HG02588 (cell line): Measurements from ENCODE around the gene SERPINA6.
"Not testable (repeated sequence)": the region's sequence is repeated elsewhere in the genome, so short reads cannot be mapped to it uniquely, and the experiment has no call there.

ENCODE experiments used
- ATAC-seq: cut with Tn5 transposase; IDR thresholded peaks from one replicate; pipeline ENCODE4 v1.9.1; 2021; ENCODE audit warnings: mild to moderate bottlenecking, moderate library complexity; ENCODE audit not compliant: unreplicated experiment

The SERPINA6 gene

DNA sequence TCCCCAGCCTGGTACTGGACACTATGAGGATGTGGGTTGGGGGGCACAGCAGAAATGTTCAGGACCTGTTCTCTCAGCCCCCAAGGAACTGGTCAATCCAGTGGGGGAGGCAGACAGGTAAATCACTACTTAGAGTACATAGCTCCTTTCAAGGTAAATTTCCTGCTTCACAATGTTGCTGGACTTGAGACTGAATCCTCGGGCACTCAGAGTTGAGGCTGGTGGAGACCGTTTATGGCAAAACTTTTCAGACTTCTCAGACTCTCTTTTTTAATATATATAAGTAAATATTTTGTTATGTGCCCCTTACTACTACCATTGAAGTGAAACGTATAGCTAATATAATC lies 29.6 kb downstream of the SERPINA6 start:
- ATAC-seq, result no peak

- ATAC-seq, result no peak
These were observed 30.1 kb downstream of the SERPINA6 start, which contains the start of gene SERPINA10 for GRCh38 chr14:94292872-94293577. Gene SERPINA10, minus strand, starts transcription at chr14:94293268. Its CDS starts 2,675 bp downstream, at chr14:94290593.

- no peak for ATAC-seq
These were observed 30.6 kb downstream of the SERPINA6 start for GRCh38 chr14:94292526-94292871.

DNA sequence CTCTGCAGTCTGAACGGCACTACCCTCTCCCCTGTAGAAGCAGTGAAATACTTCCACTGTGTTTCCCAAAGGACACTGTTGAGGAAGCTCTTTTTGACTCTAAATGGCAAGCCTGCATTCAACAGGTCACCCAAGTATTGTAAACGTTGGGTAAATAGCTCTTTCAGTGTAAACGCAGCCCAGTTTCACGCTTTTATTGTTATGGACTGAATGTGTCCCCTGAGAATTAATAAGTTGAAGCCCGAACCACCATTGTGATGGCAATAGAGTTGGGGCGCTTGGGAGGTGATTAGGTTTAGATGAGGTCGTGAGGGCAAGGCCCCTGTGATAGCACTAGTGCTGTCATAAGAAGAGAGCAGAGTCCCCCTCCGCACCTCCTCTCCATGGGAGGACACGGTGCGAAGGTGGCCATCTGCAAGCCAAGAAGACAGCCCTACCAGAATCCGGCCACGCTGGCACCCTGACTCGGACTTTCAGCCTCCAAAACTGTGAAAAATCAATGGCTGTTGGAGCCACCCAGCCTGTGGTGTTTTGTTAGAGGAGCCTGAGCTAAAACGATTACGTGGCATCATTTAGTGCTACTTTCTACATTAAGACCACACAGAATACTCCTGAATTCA lies 31.1 kb downstream of the SERPINA6 start:
- ATAC-seq, result no peak

DNA sequence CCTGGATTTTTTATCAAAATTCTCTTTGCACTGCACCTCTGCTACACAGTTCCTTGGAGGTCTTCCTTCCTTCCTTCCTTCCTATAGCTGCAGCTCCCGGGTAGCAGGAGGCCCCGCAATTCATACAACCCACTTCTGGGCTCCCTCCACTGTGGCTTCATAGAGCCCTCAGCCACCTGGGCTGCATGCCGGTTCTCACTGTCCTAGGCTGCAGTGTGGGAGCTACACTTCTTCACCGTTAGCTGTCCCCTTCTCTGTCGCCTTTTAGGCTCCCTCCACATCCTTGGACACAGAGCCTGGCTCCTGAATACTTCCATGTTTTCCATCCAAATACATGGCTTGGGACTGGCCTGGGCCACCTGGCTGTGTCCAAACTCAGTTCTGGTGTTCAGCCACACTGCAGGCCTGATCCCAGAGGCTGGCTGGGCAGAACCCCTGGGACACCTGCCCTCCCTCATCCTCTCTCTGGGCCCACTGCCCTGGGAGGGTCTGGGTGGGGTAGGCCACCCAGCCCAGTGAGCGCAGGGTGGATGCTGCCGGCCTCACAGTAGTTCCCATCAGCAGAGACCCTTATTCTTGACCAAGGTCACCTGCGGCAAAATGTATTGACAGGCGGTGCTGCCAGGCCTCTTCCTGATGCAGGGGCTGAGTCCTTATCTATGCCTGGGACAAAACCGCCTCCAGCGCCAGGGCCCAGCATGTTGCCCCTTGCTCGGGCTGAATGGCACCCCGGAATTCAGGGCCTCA lies 31.8 kb downstream of the SERPINA6 start:
- ATAC-seq, result no peak

GRCh38 chr14:94290197-94290596 lies 32.9 kb downstream of the SERPINA6 start:
- no peak for ATAC-seq

DNA sequence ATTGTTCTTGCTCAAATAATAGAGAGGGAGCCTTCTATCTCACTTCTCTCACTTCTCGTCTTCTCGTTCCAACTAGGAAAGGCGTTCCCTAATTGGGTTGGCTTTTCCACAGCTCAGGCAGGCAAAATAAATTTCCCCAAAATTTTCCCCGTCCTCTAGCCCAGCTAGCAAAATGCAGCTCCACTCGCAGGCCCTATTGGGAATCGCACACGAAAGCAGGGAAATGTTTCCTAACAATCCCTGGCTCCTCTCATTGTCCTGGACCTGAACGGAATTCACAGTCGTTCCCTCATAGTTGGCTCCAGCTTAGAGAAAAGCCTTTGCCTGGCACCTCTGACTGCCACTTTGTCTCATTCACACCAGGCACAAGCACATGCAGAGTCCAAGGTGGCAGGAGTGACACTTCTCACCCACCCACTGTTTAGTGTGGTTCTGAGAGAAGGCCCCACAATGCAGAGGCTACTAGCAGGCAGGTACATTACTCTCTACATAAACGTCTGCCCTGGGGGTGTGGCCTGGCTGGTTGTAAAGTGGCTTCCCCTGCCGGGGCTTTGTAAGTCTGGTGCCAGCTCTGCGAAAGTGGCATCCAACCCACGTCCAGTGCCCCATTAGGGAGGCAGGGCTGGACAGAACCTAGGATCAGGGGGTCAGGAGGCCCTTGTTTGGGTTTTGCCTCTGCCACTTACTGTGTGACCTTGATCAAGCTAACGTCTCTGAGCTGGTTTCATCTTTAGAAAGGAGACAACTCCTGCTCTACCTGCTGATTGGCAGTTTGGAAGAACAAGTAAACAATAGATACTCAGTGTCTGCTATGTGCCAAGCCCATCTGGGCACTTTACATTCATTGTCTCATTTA lies 34.3 kb downstream of the SERPINA6 start:
- no peak for ATAC-seq

- ATAC-seq, result no peak
These were observed 38.0 kb downstream of the SERPINA6 start for GRCh38 chr14:94285158-94285557.

DNA sequence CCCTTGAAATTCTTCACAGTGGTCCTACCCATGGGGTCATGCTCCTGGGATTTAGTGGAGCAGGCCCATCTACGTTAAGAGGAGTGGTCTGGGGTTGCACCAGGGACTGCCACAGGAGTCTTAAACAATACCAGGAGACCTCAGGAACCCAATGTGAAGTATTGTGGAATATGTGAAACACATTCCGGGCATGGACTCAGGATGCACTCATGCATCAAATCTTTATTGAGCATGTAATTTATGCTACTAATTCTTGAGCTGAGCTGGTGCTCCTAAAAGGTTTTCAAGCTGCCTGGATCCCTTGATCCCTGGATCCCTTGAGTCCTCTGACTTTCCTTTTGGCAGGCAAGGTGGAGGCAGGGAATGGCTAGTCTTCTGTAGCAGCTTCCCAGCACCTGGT lies 38.9 kb downstream of the SERPINA6 start:
- no peak for ATAC-seq

- ATAC-seq, result no peak
These were observed 40.0 kb downstream of the SERPINA6 start for GRCh38 chr14:94282991-94283723.

DNA sequence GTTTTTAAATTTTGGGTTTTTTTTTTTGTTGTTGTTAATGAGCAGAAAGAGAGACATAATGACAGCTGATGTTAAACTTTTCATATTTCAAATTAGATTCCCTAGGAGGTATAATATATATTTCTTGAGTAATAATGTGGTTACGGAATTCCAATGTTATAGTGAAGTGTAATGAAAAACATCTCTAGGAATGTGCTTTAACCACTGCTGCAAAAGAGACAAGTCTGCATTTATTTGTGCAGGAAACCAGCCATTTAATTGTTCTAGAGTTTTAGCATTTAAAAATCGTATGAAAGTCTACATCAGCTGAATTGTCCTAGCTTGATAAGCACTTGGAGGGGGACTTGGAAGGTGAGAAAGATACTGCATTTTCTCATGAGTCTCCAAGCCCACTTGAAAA lies 44.4 kb downstream of the SERPINA6 start:
- no peak for ATAC-seq

- not testable (repeated sequence) for ATAC-seq
These were observed 46.1 kb downstream of the SERPINA6 start for GRCh38 chr14:94276898-94277561.

GRCh38 chr14:94269156-94269555 lies 54.0 kb downstream of the SERPINA6 start:
- no peak for ATAC-seq

DNA sequence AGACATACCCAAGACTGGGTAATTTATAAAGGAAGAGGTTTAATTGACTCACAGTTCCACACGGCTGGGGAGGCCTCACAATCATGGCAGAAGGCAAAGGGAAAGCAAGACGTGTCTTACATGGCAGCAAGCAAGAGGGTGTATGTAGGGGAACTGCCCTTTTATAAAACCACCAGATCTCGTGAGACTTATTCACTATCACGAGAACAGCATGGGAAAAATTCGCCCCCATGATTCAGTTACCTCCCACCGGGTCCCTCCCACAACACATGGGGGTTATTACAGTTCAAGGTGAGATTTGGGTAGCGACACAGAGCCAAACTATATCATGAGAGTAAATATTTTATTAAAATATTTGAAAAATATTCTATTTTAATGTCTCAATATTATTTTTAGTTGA lies 54.6 kb downstream of the SERPINA6 start:
- not testable (repeated sequence) for ATAC-seq

- no peak for ATAC-seq
These were observed 55.8 kb downstream of the SERPINA6 start for GRCh38 chr14:94267352-94267751.

- not testable (repeated sequence) for ATAC-seq
These were observed 58.9 kb downstream of the SERPINA6 start for GRCh38 chr14:94264195-94264594.
